ENCODE data around the gene CELF2. TPM values are rescaled to one million over a fixed set of nuclear protein-coding genes. Genes with fewer than 3 reads are reported as not detected.

Gene CELF2
- total RNA-seq, 2 donors from 2014 or later, result 63.2 to 69.4 TPM

DNA sequence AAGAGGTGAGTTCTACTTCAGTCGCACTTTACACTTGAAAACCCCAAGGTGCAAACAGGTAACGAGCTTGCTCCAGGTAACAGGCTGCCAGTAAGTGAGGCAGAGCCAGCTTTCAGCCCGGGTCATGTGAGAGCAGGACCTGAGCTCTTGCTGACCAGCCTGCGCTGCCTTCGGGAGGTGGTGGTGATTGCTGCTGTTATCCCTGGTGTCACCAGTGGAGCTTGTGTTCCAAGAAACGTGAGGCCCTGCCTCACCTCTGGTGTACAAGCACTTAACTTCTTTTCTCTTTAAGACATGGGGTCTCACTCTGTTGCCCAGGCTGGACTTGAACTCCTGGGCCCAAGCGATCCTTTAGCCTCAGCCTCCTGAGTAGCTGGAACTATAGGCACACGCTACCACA lies 265.0 kb downstream of the CELF2 start:
- Histone ChIP-seq H3K4me3 (no peak overlapping the region), H3K4me1 (no peaks in the 10 kb centered on the region), H3K27ac (no peak overlapping the region), H3K9me3 (no peaks in the 10 kb centered on the region), H3K36me3 (peaks cover 59% of the 10 kb centered on the region), H3K27me3 (no peaks in the 10 kb centered on the region)
- DNase-seq (ENCODE audit: low spot score), result peak; percentile 53
- no peak for TF ChIP-seq CTCF (IDR thresholded peaks at IDR 0.05)

DNA sequence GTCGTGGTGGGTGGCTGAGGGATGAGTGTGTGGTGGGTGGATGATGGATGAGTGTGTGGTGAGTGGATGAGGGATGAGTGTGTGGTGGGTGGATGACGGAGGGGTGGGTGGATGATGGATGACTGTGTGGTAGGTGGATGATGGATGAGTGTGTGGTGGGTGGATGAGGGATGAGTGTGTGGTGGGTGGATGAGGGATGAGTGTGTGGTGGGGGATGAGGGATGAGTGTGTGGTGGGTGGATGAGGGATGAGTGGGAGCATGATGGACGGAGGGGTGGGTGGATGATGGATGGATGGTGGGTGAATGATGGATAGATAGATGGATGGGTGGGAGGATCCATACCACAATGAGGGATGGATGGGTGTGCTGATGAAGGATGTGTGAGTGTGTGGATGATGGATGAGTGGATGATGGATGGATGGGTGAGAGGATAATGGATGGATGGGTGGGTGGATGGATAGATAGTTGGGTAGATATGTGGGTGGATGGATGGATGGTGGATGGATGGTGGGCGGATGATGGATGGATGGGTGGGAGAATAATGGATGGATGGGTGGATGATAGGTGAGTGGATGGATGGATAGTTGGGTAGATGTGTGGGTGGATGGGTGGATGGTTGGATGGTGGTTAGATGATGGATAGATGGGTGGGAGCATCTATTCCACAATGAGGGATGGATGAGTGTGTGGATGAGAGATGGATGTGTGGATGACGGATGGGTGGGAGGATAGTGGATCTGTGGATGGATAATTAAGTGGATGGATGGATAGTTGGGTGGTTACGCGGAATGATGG lies 266.8 kb downstream of the CELF2 start:
- H3K36me3 ChIP-seq, result peaks cover 62% of the 10 kb centered on the region
- no peaks in the 10 kb centered on the region for H3K27me3 ChIP-seq
- H3K9me3 ChIP-seq, result no peaks in the 10 kb centered on the region
- no peaks in the 10 kb centered on the region for H3K4me1 ChIP-seq
- no peak overlapping the region for H3K27ac ChIP-seq
- H3K4me3 ChIP-seq, result no peak overlapping the region
- TF ChIP-seq CTCF (IDR thresholded peaks at IDR 0.05), result no peak
- DNase-seq (ENCODE audit: low spot score), result peak; percentile 23

GRCh38 chr10:11285171-11285570 lies 267.5 kb downstream of the CELF2 start:
- Histone ChIP-seq H3K4me1 (no peaks in the 10 kb centered on the region), H3K36me3 (peaks cover 62% of the 10 kb centered on the region), H3K9me3 (no peaks in the 10 kb centered on the region), H3K4me3 (no peak overlapping the region), H3K27me3 (no peaks in the 10 kb centered on the region), H3K27ac (no peak overlapping the region)
- peak; percentile 11 for DNase-seq (ENCODE audit: low spot score)
- TF ChIP-seq CTCF (IDR thresholded peaks at IDR 0.05), result no peak

DNA sequence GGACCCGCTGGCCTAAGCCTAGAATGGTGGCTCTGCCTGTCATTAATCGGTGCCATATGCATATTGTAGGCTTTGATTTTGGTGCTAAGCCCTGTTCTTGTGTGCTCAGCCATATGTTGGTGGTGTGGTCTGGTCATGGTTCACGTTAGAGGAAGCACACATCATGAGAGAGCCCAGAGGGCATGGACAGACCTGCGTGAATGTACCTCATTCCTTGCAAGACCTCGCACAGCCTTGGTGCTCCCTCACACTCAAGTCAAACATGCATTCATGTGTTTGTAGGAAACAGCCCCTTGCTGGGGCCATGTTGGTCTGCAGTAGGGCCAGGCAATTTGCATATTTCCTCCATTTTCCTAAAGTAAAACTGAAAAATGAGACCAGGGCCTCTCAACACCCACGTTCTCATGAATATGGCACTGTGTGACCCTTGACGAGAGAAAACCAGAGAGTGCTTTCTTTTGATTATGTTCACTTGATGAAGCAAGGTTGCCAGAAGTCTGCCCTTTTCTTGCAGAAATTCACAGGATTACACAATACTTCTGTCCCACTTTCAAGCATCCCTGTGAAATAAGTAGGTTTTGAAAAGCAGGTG lies 268.7 kb downstream of the CELF2 start:
- Histone ChIP-seq H3K27ac (no peak overlapping the region), H3K27me3 (no peaks in the 10 kb centered on the region), H3K9me3 (no peaks in the 10 kb centered on the region), H3K4me3 (no peak overlapping the region), H3K4me1 (no peaks in the 10 kb centered on the region), H3K36me3 (peaks cover 57% of the 10 kb centered on the region)
- TF ChIP-seq CTCF (IDR thresholded peaks at IDR 0.05), result no peak
- DNase-seq (ENCODE audit: low spot score), result peak; percentile 55

DNA sequence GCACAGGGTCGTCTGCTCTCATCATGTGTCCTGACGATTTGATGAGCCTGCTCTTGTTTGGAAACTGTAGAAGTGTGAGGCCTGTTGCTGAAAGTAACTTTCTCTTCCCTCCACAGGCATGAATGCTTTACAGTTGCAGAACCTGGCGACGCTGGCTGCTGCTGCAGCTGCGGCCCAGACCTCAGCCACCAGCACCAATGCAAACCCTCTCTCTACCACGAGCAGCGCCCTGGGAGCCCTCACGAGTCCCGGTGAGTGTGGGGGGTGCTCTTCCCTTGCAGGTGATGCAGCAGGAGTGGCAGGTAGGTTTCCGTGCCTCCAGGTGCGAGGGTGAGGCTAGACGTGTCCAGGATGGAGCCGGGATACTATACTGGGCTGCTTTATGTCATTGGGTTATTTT lies 270.6 kb downstream of the CELF2 start:
- H3K9me3 ChIP-seq, result no peaks in the 10 kb centered on the region
- H3K4me3 ChIP-seq, result no peak overlapping the region
- H3K36me3 ChIP-seq, result peaks cover 58% of the 10 kb centered on the region
- H3K27me3 ChIP-seq, result no peaks in the 10 kb centered on the region
- no peak overlapping the region for H3K27ac ChIP-seq
- H3K4me1 ChIP-seq, result no peaks in the 10 kb centered on the region
- DNase-seq (ENCODE audit: low spot score), result no peak
- TF ChIP-seq CTCF (IDR thresholded peaks at IDR 0.05), result no peak
